Omental fat pad (tissue), 4 donors: ENCODE measurements around the gene EFEMP1. TPM values are rescaled to one million over a fixed set of nuclear protein-coding genes. Genes with fewer than 3 reads are reported as not detected.
A peak's percentile ranks its signal among the peaks of the same experiment; 100 is the strongest.

Experiments used
- ATAC-seq: fragments of 150-250 bp; one replicate; pipeline ENCODE4 v1.9.1; 2016; ENCODE audit warnings: mild to moderate bottlenecking, moderate library complexity; ENCODE audit not compliant: low FRiP score
- DNase-seq: peaks from one replicate; pipeline ENCODE4 v3.0.0-alpha.2; 2019; ENCODE audit warnings: low spot score
- total RNA-seq, 4 donors: library from RNA; depleted of rRNA; stranded (reverse); fragments of >200 nt; gene quantifications; one replicate each; pipeline ENCODE4 v1.1.0, GENCODE V29; 2016
- TF ChIP-seq, protein P1 (sequence below), 3 donors: fragments of 450-650 bp; IDR thresholded peaks; one replicate each; pipeline ENCODE4 v1.5.1; 2016 to 2017; ENCODE audit warnings: antibody characterized with exemption in 3 of 3, mild to moderate bottlenecking in 3 of 3, moderate library complexity in 2 of 3

The EFEMP1 gene
- total RNA-seq, 4 donors from 2014 or later = 225 to 1,590 (median 659) TPM

DNA sequence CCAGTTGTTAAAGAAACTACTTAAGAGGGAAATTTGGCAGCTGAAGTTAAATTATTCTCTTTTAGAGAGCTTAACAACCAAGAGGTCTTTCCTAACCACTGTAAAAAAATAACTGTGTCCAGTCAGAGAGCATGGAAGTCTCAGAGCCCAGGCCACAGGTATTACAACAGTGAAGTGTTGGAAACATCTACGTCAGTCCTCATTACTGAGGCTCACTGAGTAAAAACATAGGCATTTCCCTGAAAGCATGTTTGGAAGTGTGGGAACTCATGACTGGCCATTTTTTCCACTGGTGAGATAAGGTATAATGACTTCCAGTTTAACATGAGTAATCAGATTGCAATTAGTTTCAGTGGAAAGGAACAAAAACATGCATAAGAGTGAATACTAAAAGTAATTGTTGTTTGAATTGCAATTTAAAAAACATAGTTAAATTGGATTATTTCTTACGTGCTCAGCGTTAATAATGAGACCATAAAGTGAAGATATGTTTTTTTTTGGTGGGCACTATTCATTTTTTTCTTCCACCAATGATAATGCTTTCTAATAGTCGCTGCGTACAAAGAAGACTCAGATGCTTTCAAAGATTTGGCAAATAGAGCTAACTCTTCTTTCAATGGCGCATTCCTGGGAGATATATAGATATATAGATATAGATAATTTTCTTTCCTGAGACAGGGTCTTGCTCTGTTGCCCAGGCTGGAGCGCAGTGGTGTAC lies 60.8 kb downstream of the EFEMP1 start:
- DNase-seq (no peak), ATAC-seq (peak; percentile 97)
- TF ChIP-seq, protein P1, sequence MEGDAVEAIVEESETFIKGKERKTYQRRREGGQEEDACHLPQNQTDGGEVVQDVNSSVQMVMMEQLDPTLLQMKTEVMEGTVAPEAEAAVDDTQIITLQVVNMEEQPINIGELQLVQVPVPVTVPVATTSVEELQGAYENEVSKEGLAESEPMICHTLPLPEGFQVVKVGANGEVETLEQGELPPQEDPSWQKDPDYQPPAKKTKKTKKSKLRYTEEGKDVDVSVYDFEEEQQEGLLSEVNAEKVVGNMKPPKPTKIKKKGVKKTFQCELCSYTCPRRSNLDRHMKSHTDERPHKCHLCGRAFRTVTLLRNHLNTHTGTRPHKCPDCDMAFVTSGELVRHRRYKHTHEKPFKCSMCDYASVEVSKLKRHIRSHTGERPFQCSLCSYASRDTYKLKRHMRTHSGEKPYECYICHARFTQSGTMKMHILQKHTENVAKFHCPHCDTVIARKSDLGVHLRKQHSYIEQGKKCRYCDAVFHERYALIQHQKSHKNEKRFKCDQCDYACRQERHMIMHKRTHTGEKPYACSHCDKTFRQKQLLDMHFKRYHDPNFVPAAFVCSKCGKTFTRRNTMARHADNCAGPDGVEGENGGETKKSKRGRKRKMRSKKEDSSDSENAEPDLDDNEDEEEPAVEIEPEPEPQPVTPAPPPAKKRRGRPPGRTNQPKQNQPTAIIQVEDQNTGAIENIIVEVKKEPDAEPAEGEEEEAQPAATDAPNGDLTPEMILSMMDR (IDR thresholded peaks at IDR 0.05) = no peak

DNA sequence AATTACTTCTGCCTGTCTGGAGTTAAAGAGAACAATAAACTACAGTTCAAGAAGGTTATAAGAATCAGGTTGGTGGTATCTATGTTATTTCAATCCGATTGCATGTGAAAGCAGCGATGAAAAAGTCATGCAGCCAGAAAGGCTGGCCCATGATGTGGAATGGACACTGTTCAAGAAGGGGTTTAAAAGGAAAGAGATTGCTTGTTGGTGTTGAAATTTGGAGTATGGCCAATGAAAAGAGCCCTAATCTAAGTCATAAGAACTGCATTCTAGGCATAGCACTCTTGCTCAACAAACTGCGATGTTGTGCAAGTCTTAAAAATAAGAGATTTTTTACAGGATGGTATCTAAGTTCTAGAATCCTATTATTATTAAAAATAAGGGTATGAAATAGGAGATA lies 61.3 kb downstream of the EFEMP1 start:
- ATAC-seq (peak; percentile 86), DNase-seq (no peak)
- TF ChIP-seq, protein P1 (IDR thresholded peaks at IDR 0.05) = no peak

DNA sequence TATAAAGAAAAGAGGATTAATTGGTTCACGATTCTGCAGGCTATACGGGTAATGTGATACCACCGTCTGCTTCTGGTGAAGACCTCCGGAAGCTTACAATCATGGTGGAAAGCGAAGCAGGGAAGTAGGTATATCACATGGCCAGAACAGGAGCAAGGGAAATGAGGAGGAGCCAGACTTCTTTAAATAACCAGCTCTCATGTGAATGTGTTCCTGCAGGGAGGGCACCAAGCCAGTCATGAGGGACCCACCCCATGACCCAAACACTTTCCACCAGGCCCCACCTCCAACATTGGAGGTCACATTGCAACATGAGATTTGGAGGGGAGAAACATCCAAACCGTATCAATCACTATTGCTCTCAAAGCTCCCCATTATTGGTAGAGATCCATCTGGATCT lies 61.8 kb downstream of the EFEMP1 start:
- ATAC-seq (no peak), DNase-seq (no peak)
- TF ChIP-seq, protein P1 (IDR thresholded peaks at IDR 0.05) = no peak

DNA sequence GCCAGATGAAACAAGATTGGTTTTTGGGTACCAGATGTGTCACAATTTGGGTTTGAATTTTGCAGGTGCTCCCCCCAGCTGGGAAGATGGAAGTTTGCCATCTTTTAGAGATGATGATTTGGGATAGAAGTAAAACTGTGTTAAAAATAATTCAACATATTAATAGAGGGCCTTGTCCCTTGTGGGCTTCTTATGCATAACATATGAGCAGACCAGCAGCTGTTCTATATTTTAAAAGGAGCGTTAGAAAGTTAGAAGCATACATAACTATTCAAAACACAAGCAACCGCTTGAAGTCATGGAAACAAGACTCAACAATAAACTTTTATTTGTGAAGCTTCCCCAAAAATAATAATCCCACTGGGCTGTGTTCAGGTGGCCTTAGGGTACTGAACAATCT lies 62.8 kb downstream of the EFEMP1 start:
- ATAC-seq = no peak
- TF ChIP-seq, protein P1 (IDR thresholded peaks at IDR 0.05) = no peak
- no peak for DNase-seq

DNA sequence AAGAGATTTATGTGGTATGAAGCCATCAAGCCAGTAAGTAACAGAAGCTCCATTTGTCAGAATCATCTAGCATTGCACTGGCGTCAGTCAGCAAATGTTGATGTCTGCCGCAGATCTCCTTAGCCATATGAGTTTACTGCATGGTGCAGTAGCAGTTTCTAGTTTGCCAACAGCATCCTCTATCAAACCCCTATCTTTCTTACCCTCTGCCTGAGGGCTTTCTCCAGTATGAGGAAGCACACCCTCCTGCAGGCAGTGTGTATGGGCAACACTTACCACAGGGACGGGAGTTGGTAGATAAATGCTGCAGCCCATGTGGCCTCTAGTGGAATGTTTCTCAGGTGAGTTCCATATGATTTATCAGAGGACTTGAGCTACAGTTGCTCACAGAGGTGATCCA lies 63.7 kb downstream of the EFEMP1 start:
- DNase-seq = no peak
- no peak for ATAC-seq
- TF ChIP-seq, protein P1 (IDR thresholded peaks at IDR 0.05) = no peak

DNA sequence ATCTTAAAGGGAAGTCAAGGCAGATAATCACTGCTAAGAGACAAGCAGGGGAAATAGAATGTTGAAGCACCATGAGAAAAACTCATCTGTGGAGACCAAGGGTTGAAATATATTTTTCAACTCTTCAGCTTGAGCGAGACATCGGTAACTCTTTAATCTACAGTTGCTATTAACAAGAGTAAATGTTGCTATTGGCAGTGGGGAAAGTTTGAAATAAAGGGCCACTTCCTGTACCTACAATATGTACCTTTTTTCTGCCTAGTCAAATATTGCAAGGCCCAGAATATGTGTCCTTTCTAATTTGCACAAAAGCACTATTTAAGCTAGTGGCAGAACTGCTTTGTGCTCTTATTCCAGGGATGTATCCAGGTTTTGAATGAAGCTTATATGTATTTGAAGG lies 65.8 kb downstream of the EFEMP1 start:
- DNase-seq (no peak), ATAC-seq (no peak)
- TF ChIP-seq, protein P1 (IDR thresholded peaks at IDR 0.05) = no peak

DNA sequence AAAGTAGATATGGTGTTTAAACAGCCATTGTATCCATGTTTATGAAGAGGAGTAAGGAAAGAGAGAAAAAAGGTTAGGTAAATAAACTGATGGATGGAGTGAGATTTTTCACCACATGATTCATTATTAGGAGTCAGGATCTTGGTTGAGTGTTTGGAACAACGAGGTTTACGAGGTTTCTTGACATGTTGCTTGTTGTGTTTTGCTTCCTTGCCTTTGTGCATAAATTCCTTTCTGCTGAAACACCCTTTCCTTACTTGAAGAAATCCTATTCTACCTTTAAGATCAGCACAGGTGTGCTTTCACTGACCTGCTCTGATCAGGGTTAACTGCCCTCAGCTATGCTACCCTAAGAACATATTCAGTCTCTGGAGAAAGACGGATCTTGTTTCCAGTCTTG lies 66.6 kb downstream of the EFEMP1 start:
- DNase-seq = no peak
- ATAC-seq = peak; percentile 25
- TF ChIP-seq, protein P1 (IDR thresholded peaks at IDR 0.05) = no peak
